Measurements from ENCODE around the gene A2M. TPM values are rescaled to one million over a fixed set of nuclear protein-coding genes. Genes with fewer than 3 reads are reported as not detected.

A2M gene
- total RNA-seq, 1 experiment from 2014 or later: 1.2 TPM

- Histone ChIP-seq H3T11ph (ENCODE audit: low read length) (no peak overlapping the region), H3K23me2 (ENCODE audit: insufficient read length, low read depth, low read length, poor library complexity, severe bottlenecking) (no peaks in the 10 kb centered on the region), H2AK5ac (ENCODE audit: insufficient read length, low read length) (no peak overlapping the region), H4K91ac (ENCODE audit: insufficient read length, low read depth, low read length) (no peak overlapping the region), H3K79me1 (ENCODE audit: insufficient read depth, low read depth, low read length, poor library complexity, severe bottlenecking) (no peaks in the 10 kb centered on the region), H2BK12ac (ENCODE audit: insufficient read length, low read depth, low read length) (no peak overlapping the region), H2BK5ac (ENCODE audit: insufficient read length, low read length) (no peak overlapping the region), H3K4me1 (ENCODE audit: insufficient read depth, low read length) (no peaks in the 10 kb centered on the region), H3K79me2 (ENCODE audit: insufficient read depth, low read length) (no peaks in the 10 kb centered on the region), H4K8ac (replicated peaks; ENCODE audit: insufficient read length, low read depth, low read length) (no peak overlapping the region), H2AFZ (ENCODE audit: low read length) (no peak overlapping the region), H3K27ac (ENCODE audit: insufficient read length, low read depth, low read length) (no peak overlapping the region), H3K27me3 (ENCODE audit: insufficient read depth, low read length) (no peaks in the 10 kb centered on the region; the same call in 1 of the 2 replicates), H3K4me2 (ENCODE audit: insufficient read depth, insufficient read length, low read length) (no peak overlapping the region), H4K5ac (ENCODE audit: insufficient read length, low read depth, low read length) (no peak overlapping the region), H3K14ac (ENCODE audit: insufficient read depth, low read length) (no peak overlapping the region), H3K9me3 (ENCODE audit: control insufficient read depth, low read depth, low read length) (no peaks in the 10 kb centered on the region), H2BK15ac (ENCODE audit: low read depth, low read length) (no peak overlapping the region), H3K23ac (ENCODE audit: insufficient read length, low read depth, low read length) (no peak overlapping the region), H3K9ac (ENCODE audit: extremely low read depth, insufficient read length, low read length) (no peak overlapping the region), H4K20me1 (ENCODE audit: control insufficient read depth, insufficient read depth, insufficient read length) (no peaks in the 10 kb centered on the region), H3K56ac (ENCODE audit: insufficient read length, low read depth, low read length) (no peak overlapping the region), H2BK120ac (ENCODE audit: low read depth, low read length, poor library complexity, severe bottlenecking) (no peak overlapping the region), H3K4ac (ENCODE audit: low read depth, low read length) (no peak overlapping the region), H2BK20ac (ENCODE audit: low read depth, low read length, poor library complexity, severe bottlenecking) (no peak overlapping the region), H3K18ac (ENCODE audit: insufficient read length, low read depth, low read length) (no peak overlapping the region)
- no peak for DNase-seq
- Mint-ChIP-seq H3K4me3 (no peak overlapping the region), H3K4me1 (no peaks in the 10 kb centered on the region), H3K27ac (no peak overlapping the region), H3K36me3 (ENCODE audit: insufficient read depth in 1 of 3, low read depth in 3 of 3) (no peaks in the 10 kb centered on the region), H3K9me3 (no peaks in the 10 kb centered on the region), H3K27me3 (ENCODE audit: low read depth) (no peaks in the 10 kb centered on the region)
- no peak for TF ChIP-seq CTCF (conservative IDR thresholded peaks at IDR 0.05)
- WGBS (ENCODE audit: extremely low coverage, insufficient read length, low lambda C conversion rate): no CpG with 5 or more reads among the region's 1 CpG
These were observed 9.7 kb downstream of the A2M start for GRCh38 chr12:9106067-9106466.

All from H9 (cell line).